ENCODE measurements around the gene IGSF3.

DNA sequence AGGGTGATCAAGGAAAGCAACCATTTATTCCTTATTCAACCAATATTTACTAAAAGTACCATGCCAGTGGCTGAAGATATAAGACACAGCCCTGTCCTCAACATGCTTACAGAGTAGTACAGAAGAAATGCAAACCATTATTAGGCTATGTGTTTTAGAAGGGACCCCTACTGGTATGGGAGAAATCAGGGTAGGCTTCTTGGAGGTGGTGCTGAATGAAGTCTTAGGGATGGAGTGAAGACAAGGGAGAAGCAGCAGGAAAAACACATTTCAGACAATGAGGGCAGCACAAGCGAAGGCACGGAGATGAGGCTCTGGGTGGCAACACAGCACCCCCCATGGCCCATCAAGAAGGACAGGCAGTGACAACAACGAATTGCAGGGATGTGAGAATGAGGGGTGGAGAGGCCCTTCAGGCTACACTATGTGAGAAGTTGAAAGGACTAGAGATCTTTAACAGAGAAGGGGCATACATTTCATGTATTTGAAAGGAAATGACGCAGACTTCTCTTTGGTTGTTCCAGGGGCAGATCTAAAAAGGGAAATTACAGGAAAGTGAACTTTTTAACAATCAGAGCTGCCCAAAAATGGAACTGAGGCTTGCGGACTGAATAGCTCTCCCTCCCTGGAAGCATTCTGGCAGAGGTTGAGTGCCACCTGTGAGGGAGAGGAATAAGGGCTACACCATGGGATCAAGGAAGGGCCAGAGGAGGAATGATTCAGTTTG, 79.9 kb downstream of the IGSF3 start:
- TF ChIP-seq, protein P1, sequence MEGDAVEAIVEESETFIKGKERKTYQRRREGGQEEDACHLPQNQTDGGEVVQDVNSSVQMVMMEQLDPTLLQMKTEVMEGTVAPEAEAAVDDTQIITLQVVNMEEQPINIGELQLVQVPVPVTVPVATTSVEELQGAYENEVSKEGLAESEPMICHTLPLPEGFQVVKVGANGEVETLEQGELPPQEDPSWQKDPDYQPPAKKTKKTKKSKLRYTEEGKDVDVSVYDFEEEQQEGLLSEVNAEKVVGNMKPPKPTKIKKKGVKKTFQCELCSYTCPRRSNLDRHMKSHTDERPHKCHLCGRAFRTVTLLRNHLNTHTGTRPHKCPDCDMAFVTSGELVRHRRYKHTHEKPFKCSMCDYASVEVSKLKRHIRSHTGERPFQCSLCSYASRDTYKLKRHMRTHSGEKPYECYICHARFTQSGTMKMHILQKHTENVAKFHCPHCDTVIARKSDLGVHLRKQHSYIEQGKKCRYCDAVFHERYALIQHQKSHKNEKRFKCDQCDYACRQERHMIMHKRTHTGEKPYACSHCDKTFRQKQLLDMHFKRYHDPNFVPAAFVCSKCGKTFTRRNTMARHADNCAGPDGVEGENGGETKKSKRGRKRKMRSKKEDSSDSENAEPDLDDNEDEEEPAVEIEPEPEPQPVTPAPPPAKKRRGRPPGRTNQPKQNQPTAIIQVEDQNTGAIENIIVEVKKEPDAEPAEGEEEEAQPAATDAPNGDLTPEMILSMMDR (IDR thresholded peaks at IDR 0.05): no peak
- TF ChIP-seq POLR2A (IDR thresholded peaks at IDR 0.05): no peak

Data from testis (tissue), 2 donors.